SK-N-MC (cell line): Measurements from ENCODE around the gene IL33.

Experiments
- EZH2 ChIP-seq: fragments of 200-600 bp; sonication (generic); IDR thresholded peaks from one replicate; pipeline ENCODE4 v1.6.1; 2017; ENCODE audit warnings: antibody characterized with exemption
- POLR2AphosphoS5 ChIP-seq: IDR thresholded peaks from 2 replicates; pipeline ENCODE4 v1.6.1; 2012; ENCODE audit warnings: mild to moderate bottlenecking, low read depth, low read length, borderline replicate concordance

DNA sequence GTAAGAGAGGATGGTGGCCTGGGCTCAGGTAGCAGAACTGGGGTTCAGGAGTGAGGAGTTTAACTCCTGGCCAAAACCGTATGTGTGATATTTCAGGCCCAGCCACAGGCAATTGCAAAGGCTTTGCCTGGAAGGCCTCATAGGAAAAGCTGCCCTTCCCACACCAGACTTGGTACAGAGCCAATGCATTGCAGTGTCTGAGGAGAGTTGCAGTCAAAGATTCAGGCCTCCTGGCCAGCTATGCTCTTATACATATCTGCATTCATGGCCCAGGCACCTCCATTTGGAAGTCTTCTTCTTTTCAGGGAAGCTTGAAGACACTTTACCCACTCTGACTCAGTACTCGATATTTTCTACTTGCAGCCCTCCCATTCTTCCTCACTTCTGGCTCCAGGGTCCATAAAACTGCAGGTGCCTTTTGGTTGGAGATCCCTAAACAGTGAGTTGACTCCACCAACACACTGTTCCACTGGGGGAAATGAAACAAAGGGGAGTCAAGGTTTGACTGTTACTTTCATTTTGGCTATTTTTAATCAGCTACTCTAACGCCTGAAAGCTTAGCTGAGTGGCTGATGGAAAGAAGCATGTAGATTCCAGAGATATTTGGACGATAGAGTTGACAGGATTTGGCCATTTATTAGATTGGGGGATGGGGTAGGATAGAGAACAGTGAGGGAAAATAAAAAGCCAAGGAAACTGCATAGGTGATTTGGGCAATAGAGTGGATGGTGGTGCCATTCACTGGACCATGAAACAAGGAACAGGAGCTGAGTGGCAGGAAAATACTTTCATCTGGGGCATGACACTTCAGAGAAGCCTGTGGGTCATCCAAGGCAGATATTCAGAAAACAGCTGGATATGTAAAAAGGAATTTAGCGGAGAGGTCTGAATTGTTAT is 30.6 kb upstream of the IL33 start:
- TF ChIP-seq POLR2AphosphoS5 (no peak), EZH2 (no peak)
